HL-60/S4 (cell line): ENCODE measurements around the gene CLINT1.
"Not testable (repeated sequence)": the region's sequence is repeated elsewhere in the genome, so short reads cannot be mapped to it uniquely, and the experiment has no call there.

Experiments used
- in situ Hi-C: fragments of 300-500 bp; cut with MboI; formaldehyde crosslinking; loops from 2 replicates; pipeline ENCODE4 v1.14.3; 2022; ENCODE audit warnings: low sequenced_read_pairs

The CLINT1 gene

GRCh38 chr5:157858527-157859226, at the start of gene CLINT1:
TSS of gene CLINT1 (minus strand) at chr5:157859145. CDS start at chr5:157858970, 175 bp downstream.
- in situ Hi-C loops = no loop called here

- in situ Hi-C loops = no loop called here
These were observed 49.5 kb upstream of the CLINT1 start for GRCh38 chr5:157908459-157908858.

GRCh38 chr5:157907479-157907878, 48.5 kb upstream of the CLINT1 start:
- in situ Hi-C loops = no loop called here

GRCh38 chr5:157903117-157903450, 44.1 kb upstream of the CLINT1 start:
- in situ Hi-C loops = no loop called here

- in situ Hi-C loops = no loop called here
These were observed 43.6 kb upstream of the CLINT1 start for GRCh38 chr5:157902449-157903116.

- in situ Hi-C loops = no loop called here
These were observed 41.7 kb upstream of the CLINT1 start for GRCh38 chr5:157900644-157901043.

- in situ Hi-C loops = no loop called here
These were observed 34.7 kb upstream of the CLINT1 start for GRCh38 chr5:157893611-157894010.

- in situ Hi-C loops = no loop called here
These were observed 34.0 kb upstream of the CLINT1 start for GRCh38 chr5:157892974-157893373.

GRCh38 chr5:157890836-157891597, 32.1 kb upstream of the CLINT1 start:
- in situ Hi-C loops = no loop called here

GRCh38 chr5:157888814-157889532, 30.0 kb upstream of the CLINT1 start:
- in situ Hi-C loops = no loop called here

- in situ Hi-C loops = no loop called here
These were observed 27.9 kb upstream of the CLINT1 start for GRCh38 chr5:157886796-157887380.

- in situ Hi-C loops = not testable (repeated sequence)
These were observed 26.1 kb upstream of the CLINT1 start for GRCh38 chr5:157885051-157885450.

- in situ Hi-C loops = not testable (repeated sequence)
These were observed 22.6 kb upstream of the CLINT1 start for GRCh38 chr5:157881498-157881897.

GRCh38 chr5:157877821-157878220, 18.9 kb upstream of the CLINT1 start:
- in situ Hi-C loops = no loop called here

GRCh38 chr5:157874861-157875260, 15.9 kb upstream of the CLINT1 start:
- in situ Hi-C loops = no loop called here

GRCh38 chr5:157870837-157871834, 12.2 kb upstream of the CLINT1 start:
- in situ Hi-C loops = no loop called here

- in situ Hi-C loops = no loop called here
These were observed 8.9 kb upstream of the CLINT1 start for GRCh38 chr5:157867751-157868387.

- in situ Hi-C loops = no loop called here
These were observed 7.6 kb upstream of the CLINT1 start for GRCh38 chr5:157866536-157866935.

GRCh38 chr5:157865781-157866180, 6.8 kb upstream of the CLINT1 start:
- in situ Hi-C loops = no loop called here
